Retinal pigment epithelial cell (primary cell): ENCODE results near the gene FGF14.

Source experiments
- DNase-seq: peaks from one replicate; pipeline ENCODE4 v3.0.0-alpha.2; 2010; ENCODE audit warnings: low read depth
- H3K4me3 ChIP-seq: 2 replicates; pipeline ENCODE4 v1.5.1; 2011; ENCODE audit warnings: mild to moderate bottlenecking, low read length, control low read depth, moderate library complexity
- CTCF ChIP-seq: conservative IDR thresholded peaks from 2 replicates; pipeline ENCODE4 v1.5.1; 2011; ENCODE audit warnings: low read depth, low read length, control low read depth, inconsistent platforms

FGF14 gene

DNA sequence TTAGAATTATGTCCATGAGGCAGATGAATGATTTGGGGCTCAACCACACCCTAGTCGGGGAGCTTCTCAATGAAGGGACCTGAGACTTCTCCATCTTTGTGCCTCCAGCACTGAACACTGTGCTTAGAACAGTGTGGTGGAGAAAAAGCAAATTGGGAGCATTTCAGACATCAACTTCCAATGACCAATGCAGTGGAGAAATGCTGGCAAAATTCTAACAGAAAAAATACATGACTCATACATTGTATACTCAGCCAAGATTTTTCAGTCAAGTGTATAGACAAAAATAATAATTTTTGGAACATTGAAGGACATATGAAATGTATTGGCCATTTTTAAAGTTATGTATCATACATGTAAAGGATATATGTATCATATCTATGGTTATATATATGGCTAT is 134.7 kb downstream of the FGF14 start:
- no peak for DNase-seq
- no peak overlapping the region for H3K4me3 ChIP-seq
- TF ChIP-seq CTCF = no peak

- TF ChIP-seq CTCF = no peak
- H3K4me3 ChIP-seq = no peak overlapping the region
- DNase-seq = no peak
Observed at GRCh38 chr13:102261809-102262208, 140.0 kb downstream of the FGF14 start.

- TF ChIP-seq CTCF = no peak
- H3K4me3 ChIP-seq = no peak overlapping the region
- DNase-seq = no peak
Observed at GRCh38 chr13:102261316-102261715, 140.5 kb downstream of the FGF14 start.

GRCh38 chr13:102260256-102260655 is 141.6 kb downstream of the FGF14 start:
- no peak overlapping the region for H3K4me3 ChIP-seq
- no peak for TF ChIP-seq CTCF
- DNase-seq = no peak

DNA sequence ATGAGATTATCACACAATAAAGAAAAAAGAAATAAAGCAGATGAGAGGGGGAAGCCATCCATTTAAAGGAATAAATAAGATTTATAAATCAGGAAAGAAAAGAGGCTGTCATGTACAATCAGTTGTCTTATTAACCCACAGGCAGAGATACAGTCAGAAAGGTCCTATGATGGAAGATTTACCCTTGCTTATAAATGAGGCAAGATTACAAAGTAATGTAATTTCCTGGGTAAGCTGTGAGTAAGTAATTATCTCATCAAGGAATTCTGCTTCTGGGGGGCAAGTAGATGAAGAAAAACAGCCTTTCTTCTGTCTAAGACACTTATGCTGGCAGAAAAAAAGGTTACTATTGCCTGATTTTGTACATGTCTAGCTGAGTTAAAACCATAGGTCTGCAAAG is 146.4 kb downstream of the FGF14 start:
- H3K4me3 ChIP-seq = no peak overlapping the region
- DNase-seq = no peak
- no peak for TF ChIP-seq CTCF

DNA sequence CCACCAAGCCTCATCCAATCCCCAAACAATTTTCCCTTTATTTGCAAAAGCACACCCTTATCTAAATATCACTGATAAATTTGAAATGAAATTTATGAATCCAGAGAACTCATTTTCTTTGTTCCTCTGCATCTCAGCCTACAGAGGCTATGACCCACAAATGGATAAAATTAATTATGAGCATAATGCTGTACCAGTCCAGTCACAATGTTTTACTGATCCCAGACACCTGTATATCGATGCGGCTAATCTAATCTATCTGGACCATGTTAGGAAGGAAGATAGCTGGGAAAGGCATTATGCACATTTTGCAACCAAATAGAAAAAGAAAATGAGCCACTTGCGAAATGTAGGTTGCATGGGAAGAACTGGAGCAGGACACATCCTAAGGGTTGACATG is 150.0 kb downstream of the FGF14 start:
- no peak for DNase-seq
- no peak overlapping the region for H3K4me3 ChIP-seq
- no peak for TF ChIP-seq CTCF

- TF ChIP-seq CTCF = no peak
- no peak for DNase-seq
- no peak overlapping the region for H3K4me3 ChIP-seq
Observed at GRCh38 chr13:102250448-102250847, 151.4 kb downstream of the FGF14 start.
